IMR-90 (cell line): ENCODE measurements around the gene KCNMA1. TPM values are rescaled to one million over a fixed set of nuclear protein-coding genes. Genes with fewer than 3 reads are reported as not detected.

Source experiments
- ATAC-seq: fragments of 200-7000 bp; cut with Tn5 transposase; 2 replicates; pipeline ENCODE4 v1.9.1; 2020; ENCODE audit warnings: low read depth, mild to moderate bottlenecking, moderate library complexity
- BruUV-seq: library from RNA; stranded (reverse); fragments of 400-500 nt; replicated peaks from 2 replicates; lab custom pipeline; 2021; lab: Mats Ljungman, UMichigan
- CTCF ChIA-PET: fragments of 300-600 bp; formaldehyde crosslinking; extraction: SDS; loops from one replicate; lab custom pipeline; 2021; ENCODE audit warnings: antibody characterized with exemption; lab: Yijun Ruan, JAX
- POLR2A ChIA-PET: fragments of 300-600 bp; sonication (Branson Sonifier 250); formaldehyde crosslinking; loops from one replicate; lab custom pipeline; 2022; ENCODE audit warnings: antibody characterized with exemption; ENCODE audit not compliant: unreplicated experiment; lab: Charles Lee
- DNase-seq: peaks from one replicate; pipeline ENCODE4 v3.0.0; 2013
- H2AFZ ChIP-seq: replicated peaks from 2 replicates; pipeline ENCODE3; 2013; ENCODE audit warnings: low read length, mild to moderate bottlenecking; ENCODE audit not compliant: poor library complexity
- H2AK5ac ChIP-seq: 2 replicates; pipeline ENCODE4 v1.6.1; 2013; ENCODE audit warnings: low read depth, low read length, inconsistent platforms
- H2AK9ac ChIP-seq: replicated peaks from 2 replicates; pipeline ENCODE3; 2013; ENCODE audit warnings: mild to moderate bottlenecking, low read depth, low read length, moderate library complexity; ENCODE audit not compliant: poor library complexity
- H2BK120ac ChIP-seq: 2 replicates; pipeline ENCODE4 v1.6.1; 2013; ENCODE audit warnings: low read depth, low read length, inconsistent platforms
- H2BK15ac ChIP-seq: 3 replicates; pipeline ENCODE4 v1.6.1; 2013; ENCODE audit warnings: low read depth, low read length, inconsistent platforms
- H2BK20ac ChIP-seq: 2 replicates; pipeline ENCODE4 v1.6.1; 2013; ENCODE audit warnings: low read depth, mild to moderate bottlenecking, inconsistent platforms, low read length, moderate library complexity
- H2BK5ac ChIP-seq: 2 replicates; pipeline ENCODE4 v1.6.1; 2013; ENCODE audit warnings: mild to moderate bottlenecking, low read depth, low read length, inconsistent platforms; ENCODE audit not compliant: poor library complexity, severe bottlenecking
- H3K14ac ChIP-seq: replicated peaks from 2 replicates; pipeline ENCODE4 v1.6.1; 2013; ENCODE audit warnings: low read depth, low read length, inconsistent platforms
- H3K18ac ChIP-seq: 2 replicates; pipeline ENCODE4 v1.6.1; 2013; ENCODE audit warnings: low read depth, low read length, control low read depth
- H3K23ac ChIP-seq: 2 replicates; pipeline ENCODE4 v1.6.1; 2013; ENCODE audit warnings: low read depth, low read length, inconsistent platforms
- H3K27ac ChIP-seq: 2 replicates; pipeline ENCODE4 v1.5.1; 2013; ENCODE audit warnings: mild to moderate bottlenecking, control low read depth, low read length; ENCODE audit not compliant: insufficient read depth
- H3K27me3 ChIP-seq: 2 replicates; pipeline ENCODE4 v1.6.1; 2013; ENCODE audit warnings: low read length; ENCODE audit not compliant: control insufficient read depth, insufficient read depth
- H3K36me3 ChIP-seq: 2 replicates; pipeline ENCODE4 v1.6.1; 2013; ENCODE audit warnings: low read length, mixed read lengths; ENCODE audit not compliant: control insufficient read depth, insufficient read depth
- H3K4ac ChIP-seq: 2 replicates; pipeline ENCODE4 v1.6.1; 2013; ENCODE audit warnings: low read depth, low read length, inconsistent platforms
- H3K4me1 ChIP-seq: 2 replicates; pipeline ENCODE4 v1.6.1; 2013; ENCODE audit warnings: low read length, mixed read lengths; ENCODE audit not compliant: control insufficient read depth, insufficient read depth
- H3K4me2 ChIP-seq: 2 replicates; pipeline ENCODE4 v1.6.1; 2013; ENCODE audit warnings: low read depth, mild to moderate bottlenecking, control low read depth, low read length, moderate library complexity
- H3K4me3 ChIP-seq: 2 replicates; pipeline ENCODE4 v1.5.1; 2013; ENCODE audit warnings: low read depth, mild to moderate bottlenecking, control low read depth, low read length, moderate library complexity; ENCODE audit not compliant: insufficient read depth
- H3K56ac ChIP-seq: 2 replicates; pipeline ENCODE4 v1.6.1; 2013; ENCODE audit warnings: low read length, inconsistent platforms; ENCODE audit not compliant: insufficient read depth; ENCODE audit errors: extremely low read depth
- H3K79me1 ChIP-seq, 2 experiments: 2 replicates each; pipeline ENCODE4 v1.6.1; 2013; ENCODE audit warnings: low read length in 2 of 2, inconsistent platforms in 1 of 2, low read depth in 1 of 2
- H3K9ac ChIP-seq: 2 replicates; pipeline ENCODE4 v1.6.1; 2013; ENCODE audit warnings: low read depth, low read length, control low read depth
- H3K9me1 ChIP-seq: 2 replicates; pipeline ENCODE4 v1.6.1; 2013; ENCODE audit warnings: low read length, inconsistent platforms; ENCODE audit not compliant: insufficient read depth
- H3K9me3 ChIP-seq: 2 replicates; pipeline ENCODE4 v1.6.1; 2013; ENCODE audit warnings: low read length; ENCODE audit not compliant: control insufficient read depth, insufficient read depth
- H4K20me1 ChIP-seq: 2 replicates; pipeline ENCODE4 v1.6.1; 2013; ENCODE audit warnings: low read length, inconsistent platforms; ENCODE audit not compliant: insufficient read depth
- H4K5ac ChIP-seq: 2 replicates; pipeline ENCODE4 v1.6.1; 2013; ENCODE audit warnings: mild to moderate bottlenecking, low read depth, low read length, control low read depth
- H4K8ac ChIP-seq, 2 experiments: 2 replicates each; pipeline ENCODE4 v1.6.1; 2013; ENCODE audit warnings: low read depth in 2 of 2, low read length in 2 of 2, control low read depth in 1 of 2, inconsistent platforms in 1 of 2
- H4K91ac ChIP-seq: 2 replicates; pipeline ENCODE4 v1.6.1; 2013; ENCODE audit warnings: low read depth, low read length, inconsistent platforms; ENCODE audit not compliant: insufficient read depth
- CHD1 ChIP-seq: IDR thresholded peaks from 2 replicates; pipeline ENCODE4 v1.6.1; 2012; ENCODE audit warnings: low read depth, low read length, improper control_type of control experiment
- FOS ChIP-seq: fragments of 150-350 bp; IDR thresholded peaks from 2 replicates; pipeline ENCODE4 v1.6.1; 2016; ENCODE audit warnings: low read depth, low read length
- MAFK ChIP-seq: IDR thresholded peaks from 2 replicates; pipeline ENCODE4 v1.6.1; 2012; ENCODE audit warnings: low read depth, low read length, improper control_type of control experiment
- MAZ ChIP-seq: IDR thresholded peaks from 2 replicates; pipeline ENCODE4 v1.6.1; 2012; ENCODE audit warnings: low read depth, mild to moderate bottlenecking, low read length, improper control_type of control experiment, moderate library complexity, borderline replicate concordance
- MXI1 ChIP-seq: IDR thresholded peaks from 2 replicates; pipeline ENCODE4 v1.6.1; 2012; ENCODE audit warnings: low read depth, mild to moderate bottlenecking, low read length, moderate library complexity, borderline replicate concordance
- NFE2L2 ChIP-seq: fragments of 150-350 bp; IDR thresholded peaks from 2 replicates; pipeline ENCODE4 v1.6.1; 2016; ENCODE audit warnings: low read depth, mild to moderate bottlenecking, low read length
- RAD21 ChIP-seq: IDR thresholded peaks from 2 replicates; pipeline ENCODE4 v1.6.1; 2012; ENCODE audit warnings: low read length, improper control_type of control experiment
- RFX5 ChIP-seq: IDR thresholded peaks from 2 replicates; pipeline ENCODE4 v1.8.0; 2012; ENCODE audit warnings: low read depth, mild to moderate bottlenecking, low read length, moderate library complexity
- SMC3 ChIP-seq: fragments of 150-350 bp; IDR thresholded peaks from 2 replicates; pipeline ENCODE4 v1.6.1; 2016; ENCODE audit warnings: low read depth, mild to moderate bottlenecking, antibody characterized with exemption, low read length, moderate library complexity
- WGBS, 2 experiments: methylation state at CpG; one replicate each; pipeline versions ENCODE4 v1.1.5 to v1.1.7; 2013; ENCODE audit warnings: missing lambda C conversion rate in 2 of 2; ENCODE audit not compliant: insufficient read length in 1 of 2; ENCODE audit errors: extremely low coverage in 2 of 2; 5-methylcytosine and 5-hydroxymethylcytosine counted together
- dilution Hi-C: fragments of 300-500 bp; cut with HindIII; formaldehyde crosslinking; loops from one replicate; pipeline ENCODE4 v1.14.3; 2018; ENCODE audit warnings: low sequenced_read_pairs; ENCODE audit not compliant: unreplicated experiment
- in situ Hi-C: fragments of 300-500 bp; cut with MboI; formaldehyde crosslinking; loops from 3 replicates; pipeline ENCODE4 v1.14.3; 2019; ENCODE audit warnings: low sequenced_read_pairs, inconsistent platforms, mixed read lengths
- intact Hi-C: fragments of 100-400 bp; cut with micrococcal nuclease; formaldehyde crosslinking; loops from 2 replicates; pipeline ENCODE4 v1.10.0; 2022
- polyA plus RNA-seq, 3 experiments: library from polyadenylated mRNA; depleted of rRNA; stranded (reverse); fragments of >200 nt; gene quantifications; 2 replicates each; pipeline ENCODE4 v1.2.3, GENCODE V29; 2012; ENCODE audit warnings: low replicate concordance in 1 of 3
- total RNA-seq: library from RNA; depleted of rRNA; stranded (reverse); fragments of >200 nt; gene quantifications from 2 replicates; pipeline ENCODE4 v1.2.3, GENCODE V29; 2012
- TF ChIP-seq, protein P1 (sequence below): conservative IDR thresholded peaks from 2 replicates; pipeline ENCODE4 v1.5.1; 2012; ENCODE audit warnings: mild to moderate bottlenecking, low read depth, low read length, improper control_type of control experiment
- TF ChIP-seq, protein P2 (sequence below): fragments of 150-350 bp; IDR thresholded peaks from 2 replicates; pipeline ENCODE4 v1.6.1; 2016; ENCODE audit warnings: low read depth, mild to moderate bottlenecking, low read length, moderate library complexity, borderline replicate concordance

The KCNMA1 gene
- total and polyA plus RNA-seq, 2 of the 4 experiments (the other 2 are of a cell fraction): 25.6 to 29.6 TPM

DNA sequence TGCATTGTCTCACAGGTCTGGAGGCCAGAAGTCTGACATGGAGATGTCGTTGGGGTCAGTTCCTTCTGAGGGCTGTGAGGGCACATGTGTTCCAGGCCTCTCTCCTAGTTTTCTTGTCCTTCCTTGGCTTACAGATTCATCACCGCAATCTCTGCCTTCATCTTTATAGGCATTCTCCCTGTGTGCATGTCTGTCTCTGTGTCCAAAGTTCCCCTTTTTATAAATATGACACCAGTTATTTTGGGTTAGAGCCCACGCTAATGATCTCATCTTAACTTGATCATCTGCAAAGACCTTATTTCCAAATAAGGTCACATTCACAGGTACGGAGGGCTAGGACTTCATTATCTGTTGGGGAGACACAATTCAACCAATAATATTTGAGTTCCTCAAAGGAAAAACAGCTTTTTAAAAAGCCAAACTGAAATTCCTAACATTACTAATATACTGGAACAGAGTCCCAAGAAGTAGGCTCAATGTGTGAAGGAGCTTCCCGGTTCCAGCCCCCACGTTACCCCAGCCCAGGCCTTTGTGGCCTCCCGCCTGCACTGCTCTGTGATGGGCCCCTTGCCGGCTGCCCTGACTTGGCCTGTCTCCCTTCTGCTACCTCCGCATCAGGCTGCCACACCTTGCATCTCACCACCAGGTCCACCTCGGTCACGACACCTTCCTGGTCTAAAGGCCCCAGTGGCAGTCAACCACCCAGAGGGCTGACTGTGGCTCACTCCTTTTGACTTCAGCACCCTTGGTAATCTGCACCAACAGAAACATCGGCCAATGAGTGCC lies 142.7 kb downstream of the KCNMA1 start (continued):
- TF ChIP-seq MAFK: no peak
- no peak for TF ChIP-seq CHD1

DNA sequence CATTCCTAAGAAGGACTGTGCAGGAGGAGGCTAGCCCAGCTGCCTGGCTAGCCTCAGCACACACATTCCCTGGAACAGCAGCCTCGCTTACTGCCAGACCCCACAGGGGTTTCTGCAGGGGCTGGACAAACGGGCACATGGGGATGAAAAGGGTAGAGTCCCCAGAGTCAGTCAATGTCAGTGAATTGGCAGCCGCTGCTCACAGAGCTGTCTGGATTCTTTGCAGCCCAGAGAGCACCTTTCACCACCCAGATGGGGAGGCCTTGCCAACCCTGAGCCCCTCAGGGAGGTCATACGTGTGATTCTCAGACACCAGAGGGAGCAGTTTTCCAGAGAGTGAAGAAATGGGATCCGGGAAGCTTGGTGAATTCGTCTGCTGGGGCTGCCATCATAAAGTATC lies 143.3 kb downstream of the KCNMA1 start:
- Histone ChIP-seq H3K79me1 (peaks cover 0 to 4% of the 10 kb centered on the region in 2 experiments; a peak in 1 of 4 replicates), H3K18ac (no peak overlapping the region), H4K8ac (no peak overlapping the region), H2AK9ac (no peak overlapping the region), H2AFZ (no peak overlapping the region), H3K56ac (no peak overlapping the region), H3K4me3 (no peak overlapping the region), H2AK5ac (no peak overlapping the region), H3K9me3 (no peaks in the 10 kb centered on the region), H3K9ac (no peak overlapping the region), H2BK120ac (peak overlapping the region; percentile 1; the same call in 1 of the 2 replicates), H3K4ac (no peak overlapping the region), H4K5ac (no peak overlapping the region), H3K27ac (no peak overlapping the region), H3K9me1 (peaks cover 2% of the 10 kb centered on the region; the same call in 1 of the 2 replicates), H3K23ac (no peak overlapping the region), H3K4me1 (peaks cover 7% of the 10 kb centered on the region), H3K4me2 (no peak overlapping the region), H2BK5ac (no peak overlapping the region), H4K20me1 (no peaks in the 10 kb centered on the region), H3K36me3 (no peaks in the 10 kb centered on the region), H4K91ac (no peak overlapping the region), H2BK15ac (no peak overlapping the region), H3K27me3 (no peaks in the 10 kb centered on the region), H3K14ac (no peak overlapping the region), H2BK20ac (no peak overlapping the region)
- POLR2A ChIA-PET: no interaction called here
- ATAC-seq (0 out of 2 replicates have a peak, but pooled peaks have one; percentile 36), DNase-seq (peak; percentile 54)
- CTCF ChIA-PET: interaction anchor here (1.1 kb wide), 2 partner anchors 8 to 66 kb away, joined by 3 read pairs; no protein-coding TSS in a partner anchor
- intact Hi-C loops (loop anchor here (2.0 kb wide), 1 partner anchor 142 kb away; the partner anchor contains the start of gene KCNMA1), in situ Hi-C loops (no loop called here), dilution Hi-C loops (no loop called here)
- no TSS peak for BruUV-seq
- WGBS, 2 experiments: no CpG with 5 or more reads among the region's 6 CpGs
- TF ChIP-seq MXI1 (no peak), SMC3 (peak; percentile 64), CHD1 (no peak), MAZ (no peak), FOS (no peak), NFE2L2 (no peak), RAD21 (peak; percentile 61), MAFK (no peak), RFX5 (no peak)
- TF ChIP-seq, protein P1, sequence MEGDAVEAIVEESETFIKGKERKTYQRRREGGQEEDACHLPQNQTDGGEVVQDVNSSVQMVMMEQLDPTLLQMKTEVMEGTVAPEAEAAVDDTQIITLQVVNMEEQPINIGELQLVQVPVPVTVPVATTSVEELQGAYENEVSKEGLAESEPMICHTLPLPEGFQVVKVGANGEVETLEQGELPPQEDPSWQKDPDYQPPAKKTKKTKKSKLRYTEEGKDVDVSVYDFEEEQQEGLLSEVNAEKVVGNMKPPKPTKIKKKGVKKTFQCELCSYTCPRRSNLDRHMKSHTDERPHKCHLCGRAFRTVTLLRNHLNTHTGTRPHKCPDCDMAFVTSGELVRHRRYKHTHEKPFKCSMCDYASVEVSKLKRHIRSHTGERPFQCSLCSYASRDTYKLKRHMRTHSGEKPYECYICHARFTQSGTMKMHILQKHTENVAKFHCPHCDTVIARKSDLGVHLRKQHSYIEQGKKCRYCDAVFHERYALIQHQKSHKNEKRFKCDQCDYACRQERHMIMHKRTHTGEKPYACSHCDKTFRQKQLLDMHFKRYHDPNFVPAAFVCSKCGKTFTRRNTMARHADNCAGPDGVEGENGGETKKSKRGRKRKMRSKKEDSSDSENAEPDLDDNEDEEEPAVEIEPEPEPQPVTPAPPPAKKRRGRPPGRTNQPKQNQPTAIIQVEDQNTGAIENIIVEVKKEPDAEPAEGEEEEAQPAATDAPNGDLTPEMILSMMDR: peak; percentile 45
- TF ChIP-seq, protein P2, sequence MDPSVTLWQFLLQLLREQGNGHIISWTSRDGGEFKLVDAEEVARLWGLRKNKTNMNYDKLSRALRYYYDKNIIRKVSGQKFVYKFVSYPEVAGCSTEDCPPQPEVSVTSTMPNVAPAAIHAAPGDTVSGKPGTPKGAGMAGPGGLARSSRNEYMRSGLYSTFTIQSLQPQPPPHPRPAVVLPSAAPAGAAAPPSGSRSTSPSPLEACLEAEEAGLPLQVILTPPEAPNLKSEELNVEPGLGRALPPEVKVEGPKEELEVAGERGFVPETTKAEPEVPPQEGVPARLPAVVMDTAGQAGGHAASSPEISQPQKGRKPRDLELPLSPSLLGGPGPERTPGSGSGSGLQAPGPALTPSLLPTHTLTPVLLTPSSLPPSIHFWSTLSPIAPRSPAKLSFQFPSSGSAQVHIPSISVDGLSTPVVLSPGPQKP: no peak
